A673 (cell line): ENCODE measurements around the gene C19orf38.

Experiments used
- EZH2 ChIP-seq: fragments of 200-600 bp; sonication (generic); IDR thresholded peaks from 2 replicates; pipeline ENCODE4 v1.6.1; 2017; ENCODE audit warnings: borderline replicate concordance, low read depth, mild to moderate bottlenecking, mixed read lengths, antibody characterized with exemption, low read length; ENCODE audit not compliant: poor library complexity, severe bottlenecking
- TF ChIP-seq, protein P1 (sequence below): fragments of 300-800, 200-600 bp; sonication (generic); conservative IDR thresholded peaks from 2 replicates; pipeline ENCODE4 v1.5.1; 2017; ENCODE audit warnings: low read depth, mild to moderate bottlenecking, antibody characterized with exemption, low read length, moderate library complexity, mixed read lengths

DNA sequence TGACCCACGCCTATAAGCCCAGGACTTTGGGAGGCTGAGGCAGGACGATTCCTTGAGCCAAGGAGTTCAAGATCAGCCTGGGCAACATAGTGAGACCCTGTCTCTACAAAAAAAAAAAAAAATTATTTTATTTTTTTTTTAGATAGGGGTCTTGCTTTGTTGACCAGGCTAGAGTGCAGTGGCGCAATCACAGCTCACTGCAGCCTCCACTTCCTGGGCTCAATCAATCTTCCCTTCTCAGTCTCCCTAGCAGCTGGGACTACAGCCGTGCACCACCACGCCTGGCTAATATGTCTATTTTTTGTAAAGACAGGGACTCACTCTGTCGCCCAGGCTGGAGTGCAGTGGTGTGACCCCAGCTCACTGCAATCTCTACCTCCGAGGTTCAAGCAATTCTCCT lies 4.7 kb downstream of the C19orf38 start:
- TF ChIP-seq, protein P1, sequence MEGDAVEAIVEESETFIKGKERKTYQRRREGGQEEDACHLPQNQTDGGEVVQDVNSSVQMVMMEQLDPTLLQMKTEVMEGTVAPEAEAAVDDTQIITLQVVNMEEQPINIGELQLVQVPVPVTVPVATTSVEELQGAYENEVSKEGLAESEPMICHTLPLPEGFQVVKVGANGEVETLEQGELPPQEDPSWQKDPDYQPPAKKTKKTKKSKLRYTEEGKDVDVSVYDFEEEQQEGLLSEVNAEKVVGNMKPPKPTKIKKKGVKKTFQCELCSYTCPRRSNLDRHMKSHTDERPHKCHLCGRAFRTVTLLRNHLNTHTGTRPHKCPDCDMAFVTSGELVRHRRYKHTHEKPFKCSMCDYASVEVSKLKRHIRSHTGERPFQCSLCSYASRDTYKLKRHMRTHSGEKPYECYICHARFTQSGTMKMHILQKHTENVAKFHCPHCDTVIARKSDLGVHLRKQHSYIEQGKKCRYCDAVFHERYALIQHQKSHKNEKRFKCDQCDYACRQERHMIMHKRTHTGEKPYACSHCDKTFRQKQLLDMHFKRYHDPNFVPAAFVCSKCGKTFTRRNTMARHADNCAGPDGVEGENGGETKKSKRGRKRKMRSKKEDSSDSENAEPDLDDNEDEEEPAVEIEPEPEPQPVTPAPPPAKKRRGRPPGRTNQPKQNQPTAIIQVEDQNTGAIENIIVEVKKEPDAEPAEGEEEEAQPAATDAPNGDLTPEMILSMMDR = no peak
- TF ChIP-seq EZH2 = no peak
